Mucosa of rectum (tissue), 2 donors: ENCODE measurements around the gene EDN2.

Source experiments
- H3K27ac ChIP-seq, 2 donors: one replicate each; pipeline ENCODE4 v1.7.0; 2013; ENCODE audit warnings: inconsistent platforms in 2 of 2, low read depth in 2 of 2, low read length in 2 of 2
- H3K27me3 ChIP-seq, 2 donors: one replicate each; pipeline ENCODE4 v1.7.0; 2013; ENCODE audit warnings: low read length in 2 of 2; ENCODE audit not compliant: control insufficient read depth in 2 of 2, insufficient read depth in 2 of 2
- H3K36me3 ChIP-seq, 2 donors: one replicate each; pipeline ENCODE4 v1.7.0; 2013; ENCODE audit warnings: low read length in 2 of 2; ENCODE audit not compliant: control insufficient read depth in 2 of 2, insufficient read depth in 2 of 2
- H3K4me1 ChIP-seq, 2 donors: one replicate each; pipeline ENCODE4 v1.7.0; 2013; ENCODE audit warnings: low read length in 2 of 2, mild to moderate bottlenecking in 1 of 2; ENCODE audit not compliant: control insufficient read depth in 2 of 2, insufficient read depth in 2 of 2
- H3K4me3 ChIP-seq, 2 donors: one replicate each; pipeline ENCODE4 v1.7.0; 2013; ENCODE audit warnings: low read length in 2 of 2
- H3K9ac ChIP-seq, 2 donors: one replicate each; pipeline ENCODE4 v1.7.0; 2013; ENCODE audit warnings: low read length in 2 of 2, low read depth in 1 of 2, mild to moderate bottlenecking in 1 of 2
- H3K9me3 ChIP-seq, 2 donors: one replicate each; pipeline ENCODE4 v1.7.0; 2013; ENCODE audit warnings: low read length in 2 of 2; ENCODE audit not compliant: control insufficient read depth in 2 of 2
- donor health status: healthy.
- donor health status: Normal muscosa, but diverticular disease.

EDN2 gene

GRCh38 chr1:41507836-41508235 lies 23.4 kb upstream of the EDN2 start:
- Histone ChIP-seq H3K9me3 (no peaks in the 10 kb centered on the region), H3K4me3 (no peak overlapping the region), H3K36me3 (no peaks in the 10 kb centered on the region), H3K4me1 (no peaks in the 10 kb centered on the region), H3K9ac (no peak overlapping the region), H3K27me3 (no peaks in the 10 kb centered on the region), H3K27ac (no peak overlapping the region)

- H3K36me3 ChIP-seq: no peaks in the 10 kb centered on the region
- no peaks in the 10 kb centered on the region for H3K9me3 ChIP-seq
- H3K27me3 ChIP-seq: no peaks in the 10 kb centered on the region
- H3K27ac ChIP-seq: no peak overlapping the region
- no peak overlapping the region for H3K4me3 ChIP-seq
- peaks cover 2 to 3% of the 10 kb centered on the region in 2 donors for H3K4me1 ChIP-seq
- no peak overlapping the region for H3K9ac ChIP-seq
These were observed 22.7 kb upstream of the EDN2 start for GRCh38 chr1:41507110-41507720.

GRCh38 chr1:41504114-41505035 lies 19.9 kb upstream of the EDN2 start:
- Histone ChIP-seq H3K4me1 (peaks cover 21 to 26% of the 10 kb centered on the region in 2 donors), H3K4me3 (no peak overlapping the region), H3K27ac (no peak overlapping the region), H3K9ac (no peak overlapping the region), H3K36me3 (no peaks in the 10 kb centered on the region), H3K27me3 (no peaks in the 10 kb centered on the region), H3K9me3 (no peaks in the 10 kb centered on the region)

GRCh38 chr1:41503538-41504113 lies 19.1 kb upstream of the EDN2 start:
- Histone ChIP-seq H3K27ac (no peak overlapping the region), H3K4me1 (peaks cover 26 to 34% of the 10 kb centered on the region in 2 donors), H3K4me3 (no peak overlapping the region), H3K9me3 (no peaks in the 10 kb centered on the region), H3K27me3 (no peaks in the 10 kb centered on the region), H3K9ac (no peak overlapping the region), H3K36me3 (no peaks in the 10 kb centered on the region)

GRCh38 chr1:41502912-41503311 lies 18.4 kb upstream of the EDN2 start:
- no peaks in the 10 kb centered on the region for H3K27me3 ChIP-seq
- no peaks in the 10 kb centered on the region for H3K9me3 ChIP-seq
- H3K36me3 ChIP-seq: no peaks in the 10 kb centered on the region
- H3K27ac ChIP-seq: no peak overlapping the region
- H3K4me1 ChIP-seq: peaks cover 26 to 40% of the 10 kb centered on the region in 2 donors
- H3K9ac ChIP-seq: no peak overlapping the region
- no peak overlapping the region for H3K4me3 ChIP-seq

- peaks cover 31 to 45% of the 10 kb centered on the region in 2 donors for H3K4me1 ChIP-seq
- H3K9ac ChIP-seq: peak overlapping the region; percentile 38 to 76
- no peaks in the 10 kb centered on the region for H3K36me3 ChIP-seq
- H3K27me3 ChIP-seq: no peaks in the 10 kb centered on the region
- peak overlapping the region; percentile 90 to 97 for H3K27ac ChIP-seq
- H3K4me3 ChIP-seq: no peak overlapping the region
- no peaks in the 10 kb centered on the region for H3K9me3 ChIP-seq
These were observed 17.1 kb upstream of the EDN2 start for GRCh38 chr1:41501581-41501980.

GRCh38 chr1:41500781-41501518 lies 16.5 kb upstream of the EDN2 start:
- Histone ChIP-seq H3K27ac (peak overlapping the region; percentile 90 to 97), H3K27me3 (peaks cover 0 to under 1% of the 10 kb centered on the region in 2 donors), H3K4me3 (peak overlapping the region in 1 of 2 donors; percentile 14), H3K9ac (peak overlapping the region; percentile 63 to 76), H3K4me1 (peaks cover 34 to 49% of the 10 kb centered on the region in 2 donors), H3K9me3 (no peaks in the 10 kb centered on the region), H3K36me3 (no peaks in the 10 kb centered on the region)

GRCh38 chr1:41500378-41500777 lies 15.9 kb upstream of the EDN2 start:
- H3K27me3 ChIP-seq: peaks cover 0 to 4% of the 10 kb centered on the region in 2 donors
- H3K36me3 ChIP-seq: no peaks in the 10 kb centered on the region
- H3K9me3 ChIP-seq: no peaks in the 10 kb centered on the region
- H3K27ac ChIP-seq: peak overlapping the region; percentile 90 to 97
- H3K4me1 ChIP-seq: peaks cover 34 to 51% of the 10 kb centered on the region in 2 donors
- H3K4me3 ChIP-seq: peak overlapping the region; percentile 14
- peak overlapping the region; percentile 63 to 76 for H3K9ac ChIP-seq

GRCh38 chr1:41499591-41499990 lies 15.1 kb upstream of the EDN2 start:
- H3K4me3 ChIP-seq: no peak overlapping the region
- H3K27ac ChIP-seq: peak overlapping the region; percentile 36 to 58
- peaks cover 34 to 51% of the 10 kb centered on the region in 2 donors for H3K4me1 ChIP-seq
- H3K9me3 ChIP-seq: no peaks in the 10 kb centered on the region
- H3K9ac ChIP-seq: peak overlapping the region; percentile 2 to 38
- no peaks in the 10 kb centered on the region for H3K36me3 ChIP-seq
- peaks cover 0 to 4% of the 10 kb centered on the region in 2 donors for H3K27me3 ChIP-seq
